Tibial nerve (tissue), 4 donors: ENCODE data around the gene GINS2. TPM values are rescaled to one million over a fixed set of nuclear protein-coding genes. Genes with fewer than 3 reads are reported as not detected.

ENCODE experiments used
- DNase-seq, 2 donors: peaks; one replicate each; pipeline ENCODE4 v3.0.0-alpha.2; 2019; ENCODE audit warnings: low spot score in 2 of 2
- H3K27ac ChIP-seq, 4 donors: fragments of 200-600 bp; sonication (generic) in 3 of 4; one replicate each; pipeline ENCODE4 v1.5.1; 2017 to 2019; ENCODE audit warnings: mild to moderate bottlenecking in 1 of 4
- H3K27me3 ChIP-seq, 2 donors: fragments of 200-600 bp; sonication (generic) in 1 of 2; one replicate each; pipeline versions ENCODE4 v1.5.1 to v1.6.0; 2017 to 2019
- H3K36me3 ChIP-seq, 3 donors: fragments of 200-600 bp; sonication (generic); one replicate each; pipeline ENCODE4 v1.5.1; 2018 to 2019
- H3K4me1 ChIP-seq, 4 donors: fragments of 200-600 bp; sonication (generic) in 3 of 4; one replicate each; pipeline ENCODE4 v1.5.1; 2017 to 2019
- H3K4me3 ChIP-seq, 4 donors: fragments of 200-600 bp; sonication (generic) in 3 of 4; one replicate each; pipeline ENCODE4 v1.5.1; 2017 to 2019; ENCODE audit warnings: mild to moderate bottlenecking in 1 of 4, moderate library complexity in 1 of 4
- H3K9me3 ChIP-seq, 4 donors: fragments of 200-600 bp; sonication (generic) in 3 of 4; one replicate each; pipeline ENCODE4 v1.5.1; 2017 to 2019
- CTCF ChIP-seq, 5 experiments: fragments of 200-600 bp in 3 of 5; fragments of 450-650 bp in 2 of 5; sonication (generic) in 3 of 5; IDR thresholded peaks; one replicate each; pipeline ENCODE4 v1.5.1; 2016 to 2019; ENCODE audit warnings: antibody characterized with exemption in 5 of 5, mild to moderate bottlenecking in 3 of 5, moderate library complexity in 2 of 5
- EP300 ChIP-seq, 2 donors: sonication (generic); formaldehyde crosslinking; IDR thresholded peaks; one replicate each; pipeline ENCODE4 v1.6.1; 2017; ENCODE audit warnings: antibody characterized with exemption in 2 of 2, mild to moderate bottlenecking in 1 of 2
- POLR2A ChIP-seq, 2 donors: fragments of 450-650 bp; IDR thresholded peaks; one replicate each; pipeline ENCODE4 v1.6.1; 2017; ENCODE audit warnings: antibody characterized with exemption in 2 of 2, mild to moderate bottlenecking in 2 of 2, moderate library complexity in 2 of 2
- WGBS, 2 donors: methylation state at CpG; one replicate each; pipeline ENCODE4 v1.1.5; 2018; 5-methylcytosine and 5-hydroxymethylcytosine counted together
- total RNA-seq, 4 donors: library from RNA; depleted of rRNA; stranded (reverse); fragments of >200 nt; gene quantifications; one replicate each; pipeline ENCODE4 v1.1.0, GENCODE V29; 2016

Gene GINS2
- total RNA-seq, 4 donors from 2014 or later, result 0.20 to 0.66 TPM; not detected in 2

GRCh38 chr16:85640254-85640558, 48.5 kb downstream of the GINS2 start:
- WGBS, 2 donors, result 83 to 94% methylated on average over 2 to 8 of the region's 13 CpGs
- TF ChIP-seq EP300 (IDR thresholded peaks at IDR 0.05), result no peak
- no peak for TF ChIP-seq POLR2A (IDR thresholded peaks at IDR 0.05)
- no peak for TF ChIP-seq CTCF (IDR thresholded peaks at IDR 0.05)

GRCh38 chr16:85639529-85640253, 49.1 kb downstream of the GINS2 start:
- WGBS, 2 donors, result 79 to 90% methylated on average over 34 of the region's 35 CpGs
- Histone ChIP-seq H3K9me3 (no peaks in the 10 kb centered on the region), H3K4me1 (peaks cover 0 to 17% (median 0%) of the 10 kb centered on the region in 4 donors), H3K27ac (peak overlapping the region in 1 of 4 donors; percentile 12), H3K36me3 (peaks cover 0 to 29% (median 0%) of the 10 kb centered on the region in 3 donors), H3K4me3 (no peak overlapping the region), H3K27me3 (no peaks in the 10 kb centered on the region)
- TF ChIP-seq CTCF (IDR thresholded peaks at IDR 0.05) (no peak), EP300 (IDR thresholded peaks at IDR 0.05) (no peak), POLR2A (IDR thresholded peaks at IDR 0.05) (no peak)
- DNase-seq, result no peak

More at GRCh38 chr16:85640254-85640558, 48.5 kb downstream of the GINS2 start:
- Histone ChIP-seq H3K27ac (no peak overlapping the region), H3K36me3 (peaks cover 0 to 25% (median 0%) of the 10 kb centered on the region in 3 donors), H3K27me3 (no peaks in the 10 kb centered on the region), H3K4me3 (no peak overlapping the region), H3K9me3 (no peaks in the 10 kb centered on the region), H3K4me1 (peaks cover 0 to 17% (median 0%) of the 10 kb centered on the region in 4 donors)
- no peak for DNase-seq

DNA sequence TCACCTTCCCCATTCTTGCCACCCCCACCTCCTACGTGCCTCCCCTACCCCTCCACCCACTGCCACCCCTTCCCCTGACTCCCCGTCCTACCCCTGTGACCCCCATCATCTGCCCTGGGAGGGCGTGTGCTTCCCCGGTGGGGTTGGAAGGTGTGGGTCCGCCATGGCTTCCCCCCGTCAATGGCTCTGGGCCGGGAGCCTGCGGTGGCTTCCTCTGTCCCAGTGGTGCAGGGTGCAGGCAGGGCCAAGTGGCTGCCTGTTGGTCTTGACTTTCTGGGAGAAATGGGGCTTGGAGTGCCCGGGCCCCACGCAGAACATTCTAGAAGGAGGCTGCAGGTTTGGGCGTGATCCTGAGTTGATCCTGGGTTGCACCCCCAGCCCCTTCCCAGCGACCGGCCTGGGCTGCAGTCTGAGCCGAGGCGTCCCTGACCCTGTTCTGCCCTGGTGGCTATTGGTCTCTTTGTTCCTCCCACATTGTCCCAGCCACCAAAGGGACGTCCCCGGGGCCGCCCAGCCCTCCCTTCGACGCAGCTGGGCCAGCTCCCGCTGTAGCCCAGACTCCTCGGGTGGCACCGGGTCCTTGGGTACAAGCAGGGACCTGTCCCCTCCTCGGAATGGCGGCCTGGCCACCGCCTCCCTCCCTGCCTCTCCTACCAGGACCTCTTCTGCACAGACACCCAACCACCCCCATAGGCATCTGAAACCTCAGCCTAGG, 49.9 kb downstream of the GINS2 start:
- no peaks in the 10 kb centered on the region for H3K27me3 ChIP-seq
- peaks cover 0 to 17% (median 0%) of the 10 kb centered on the region in 4 donors for H3K4me1 ChIP-seq
- WGBS, 2 donors, result 71 to 74% methylated on average over 25 to 26 of the region's 26 CpGs
- DNase-seq, result no peak
- peak overlapping the region in 1 of 4 donors; percentile 12 for H3K27ac ChIP-seq
- no peak overlapping the region for H3K4me3 ChIP-seq
- H3K9me3 ChIP-seq, result no peaks in the 10 kb centered on the region
- TF ChIP-seq POLR2A (IDR thresholded peaks at IDR 0.05) (no peak), CTCF (IDR thresholded peaks at IDR 0.05) (no peak), EP300 (IDR thresholded peaks at IDR 0.05) (no peak)
- H3K36me3 ChIP-seq, result peaks cover 0 to 37% (median 0%) of the 10 kb centered on the region in 3 donors

- no peak for TF ChIP-seq POLR2A (IDR thresholded peaks at IDR 0.05)
- no peak for TF ChIP-seq EP300 (IDR thresholded peaks at IDR 0.05)
- TF ChIP-seq CTCF (IDR thresholded peaks at IDR 0.05), result no peak
- Histone ChIP-seq H3K27ac (no peak overlapping the region), H3K4me1 (peaks cover 0 to 17% (median 0%) of the 10 kb centered on the region in 4 donors), H3K36me3 (peaks cover 0 to 44% (median 0%) of the 10 kb centered on the region in 3 donors), H3K9me3 (no peaks in the 10 kb centered on the region), H3K27me3 (no peaks in the 10 kb centered on the region), H3K4me3 (no peak overlapping the region)
- WGBS, 2 donors, result 77 to 84% methylated on average over 28 to 34 of the region's 37 CpGs
- no peak for DNase-seq
These were observed 50.7 kb downstream of the GINS2 start for GRCh38 chr16:85637808-85638647.
